ENCODE measurements around the gene MAP4K3.

MAP4K3 gene

GRCh38 chr2:39244241-39244862, 192.7 kb downstream of the MAP4K3 start:
- ATAC-seq: peak; percentile 45
- peak; percentile 18; the same call in 1 of the 2 replicates for TF ChIP-seq PATZ1 (CRISPR knock-in tag; IDR thresholded peaks at IDR 0.05; ENCODE audit: borderline replicate concordance)

GRCh38 chr2:39243469-39244123, 193.5 kb downstream of the MAP4K3 start, which contains the start of gene CDKL4:
Gene CDKL4 (minus strand): TSS chr2:39243970.
- ATAC-seq: peak; percentile 90
- no peak for TF ChIP-seq TCF4 (CRISPR knock-in tag; IDR thresholded peaks at IDR 0.05; ENCODE audit: borderline replicate concordance)
- peak; percentile 87 for TF ChIP-seq ZFP3 (CRISPR knock-in tag; IDR thresholded peaks at IDR 0.05)
- TF ChIP-seq CSRNP3 (CRISPR knock-in tag; IDR thresholded peaks at IDR 0.05): 0 out of 2 replicates have a peak, but pooled peaks have one; percentile 13

GRCh38 chr2:39241588-39241987, 195.5 kb downstream of the MAP4K3 start:
- no peak for ATAC-seq
- TF ChIP-seq POU6F1 (CRISPR knock-in tag; IDR thresholded peaks at IDR 0.05; ENCODE audit: borderline replicate concordance, low read depth): no peak
- TF ChIP-seq GLIS3 (CRISPR knock-in tag; IDR thresholded peaks at IDR 0.05): no peak
- no peak for TF ChIP-seq ISL1 (CRISPR knock-in tag; IDR thresholded peaks at IDR 0.05)
- TF ChIP-seq SNAI2 (CRISPR knock-in tag; IDR thresholded peaks at IDR 0.05): no peak
- TF ChIP-seq ZNF70 (CRISPR knock-in tag; IDR thresholded peaks at IDR 0.05): no peak
- TF ChIP-seq TOX (CRISPR knock-in tag; IDR thresholded peaks at IDR 0.05; ENCODE audit: borderline replicate concordance): no peak
- no peak for TF ChIP-seq PATZ1 (CRISPR knock-in tag; IDR thresholded peaks at IDR 0.05; ENCODE audit: borderline replicate concordance)
- no peak for TF ChIP-seq PPARA (CRISPR knock-in tag; IDR thresholded peaks at IDR 0.05; ENCODE audit: borderline replicate concordance)
- TF ChIP-seq CREB5 (CRISPR knock-in tag; IDR thresholded peaks at IDR 0.05; ENCODE audit: low read depth): no peak
- no peak for TF ChIP-seq TSHZ2 (CRISPR knock-in tag; IDR thresholded peaks at IDR 0.05)

- peak; percentile 67 for TF ChIP-seq ISL1 (CRISPR knock-in tag; IDR thresholded peaks at IDR 0.05)
- TF ChIP-seq ARNTL (CRISPR knock-in tag; IDR thresholded peaks at IDR 0.05; ENCODE audit: borderline replicate concordance, low read depth): no peak
- peak; percentile 49; the same call in 1 of the 2 replicates for TF ChIP-seq ZNF8 (CRISPR knock-in tag; IDR thresholded peaks at IDR 0.05)
- no peak for ATAC-seq
These were observed 196.3 kb downstream of the MAP4K3 start for GRCh38 chr2:39240758-39241157.
